ENCODE results near the gene GFM2.

Gene GFM2

DNA sequence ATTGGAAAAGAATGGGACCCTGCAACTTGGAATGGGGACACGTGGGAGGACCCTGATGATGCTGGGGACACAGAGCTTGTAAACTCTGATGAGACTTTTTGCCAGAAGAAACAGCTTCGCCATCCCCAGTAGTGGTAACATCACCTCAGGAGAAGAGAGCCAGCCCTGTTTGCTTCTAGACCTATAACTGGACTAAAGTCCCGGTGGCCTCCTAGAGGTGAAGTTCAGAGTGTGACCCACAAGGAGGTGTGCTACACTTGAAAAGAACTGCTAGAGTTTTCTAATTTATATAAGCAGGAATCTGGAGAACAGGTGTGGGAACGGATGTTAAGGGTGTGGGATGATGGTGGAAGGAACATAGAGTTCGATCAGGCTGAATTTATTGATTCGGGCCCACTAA is 19.9 kb upstream of the GFM2 start:
- H3K4ac ChIP-seq (ENCODE audit: low read length) = no peak overlapping the region
- no peak overlapping the region for H3K14ac ChIP-seq (ENCODE audit: low read length)
- no peaks in the 10 kb centered on the region for H3K27me3 ChIP-seq (ENCODE audit: control insufficient read depth in 3 of 3, insufficient read depth in 3 of 3, low read depth in 1 of 3, low read length in 3 of 3)
- no peak overlapping the region for H3K9ac ChIP-seq (ENCODE audit: low read depth, low read length, poor library complexity)
- H2BK120ac ChIP-seq (ENCODE audit: low read depth, low read length) = no peak overlapping the region
- no peak overlapping the region for H3K23ac ChIP-seq (ENCODE audit: low read depth, low read length, poor library complexity)
- H3K36me3 ChIP-seq (replicated peaks in 1 of 2; ENCODE audit: control insufficient read depth in 2 of 2, insufficient read depth in 2 of 2, low read length in 2 of 2) = peaks cover 12 to 45% of the 10 kb centered on the region in 2 donors
- no CpG with 5 or more reads among the region's 6 CpGs for WGBS, 2 donors (ENCODE audit: extremely low coverage in 2 of 2, insufficient read length in 2 of 2, insufficient replicate concordance in 1 of 2)
- H2AK5ac ChIP-seq (ENCODE audit: low read depth, low read length) = no peak overlapping the region
- no peak overlapping the region for H2BK12ac ChIP-seq (ENCODE audit: low read length)
- H3K27ac ChIP-seq (replicated peaks; ENCODE audit: low read length) = no peak overlapping the region
- H3K4me3 ChIP-seq (ENCODE audit: low read length in 2 of 2) = no peak overlapping the region
- H4K8ac ChIP-seq (ENCODE audit: low read depth, low read length) = no peak overlapping the region
- no peak overlapping the region for H2BK5ac ChIP-seq (ENCODE audit: low read length)
- H3K79me1 ChIP-seq (ENCODE audit: low read depth, low read length) = no peaks in the 10 kb centered on the region
- no peak for DNase-seq (ENCODE audit: low spot score)
- no peak overlapping the region for H3K4me2 ChIP-seq (ENCODE audit: insufficient read depth, low read length, poor library complexity, severe bottlenecking)
- no peak overlapping the region for H2BK15ac ChIP-seq (ENCODE audit: low read length)
- no peak overlapping the region for H2AFZ ChIP-seq (ENCODE audit: low read length)
- H4K91ac ChIP-seq (ENCODE audit: low read depth, low read length, poor library complexity) = no peak overlapping the region
- no peak overlapping the region for H3K18ac ChIP-seq (ENCODE audit: low read length)
- H3K9me3 ChIP-seq (replicated peaks in 1 of 2; ENCODE audit: control insufficient read depth in 2 of 2, insufficient read depth in 1 of 2, low read depth in 1 of 2, low read length in 2 of 2) = peaks cover 0 to 8% of the 10 kb centered on the region in 2 donors
- no peaks in the 10 kb centered on the region for H3K4me1 ChIP-seq (ENCODE audit: control insufficient read depth in 2 of 2, insufficient read depth in 1 of 2, low read depth in 1 of 2, low read length in 2 of 2)

DNA sequence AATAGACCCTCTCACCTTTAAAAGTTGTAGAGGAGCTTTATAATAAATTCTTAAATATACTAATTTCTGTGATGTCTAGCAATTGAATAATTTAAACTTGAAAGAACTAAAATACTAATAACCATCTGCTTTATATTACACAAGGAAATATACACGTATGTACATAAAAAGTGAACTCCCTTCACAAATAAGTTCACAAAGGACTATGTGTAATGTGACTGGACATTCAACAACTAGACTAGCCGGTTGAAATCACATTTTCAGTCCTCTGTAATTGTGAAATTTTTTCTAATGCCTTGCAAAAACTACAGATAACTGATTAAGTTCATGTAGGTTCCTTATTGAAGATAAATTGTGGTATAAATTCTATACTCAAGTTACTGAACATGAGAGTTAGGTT is 11.7 kb upstream of the GFM2 start:
- Histone ChIP-seq H2AK5ac (ENCODE audit: low read depth, low read length) (no peak overlapping the region), H3K4me1 (ENCODE audit: control insufficient read depth in 2 of 2, insufficient read depth in 1 of 2, low read depth in 1 of 2, low read length in 2 of 2) (no peaks in the 10 kb centered on the region), H3K18ac (ENCODE audit: low read length) (no peak overlapping the region), H3K36me3 (replicated peaks in 1 of 2; ENCODE audit: control insufficient read depth in 2 of 2, insufficient read depth in 2 of 2, low read length in 2 of 2) (peaks cover 7 to 99% of the 10 kb centered on the region in 2 donors), H3K27me3 (ENCODE audit: control insufficient read depth in 3 of 3, insufficient read depth in 3 of 3, low read depth in 1 of 3, low read length in 3 of 3) (no peaks in the 10 kb centered on the region), H3K4ac (ENCODE audit: low read length) (no peak overlapping the region), H4K91ac (ENCODE audit: low read depth, low read length, poor library complexity) (no peak overlapping the region), H3K27ac (replicated peaks; ENCODE audit: low read length) (no peak overlapping the region), H2BK120ac (ENCODE audit: low read depth, low read length) (no peak overlapping the region), H3K79me1 (ENCODE audit: low read depth, low read length) (no peaks in the 10 kb centered on the region), H3K14ac (ENCODE audit: low read length) (no peak overlapping the region), H2AFZ (ENCODE audit: low read length) (no peak overlapping the region), H3K9me3 (replicated peaks in 1 of 2; ENCODE audit: control insufficient read depth in 2 of 2, insufficient read depth in 1 of 2, low read depth in 1 of 2, low read length in 2 of 2) (no peaks in the 10 kb centered on the region), H2BK12ac (ENCODE audit: low read length) (no peak overlapping the region), H2BK15ac (ENCODE audit: low read length) (no peak overlapping the region), H3K23ac (ENCODE audit: low read depth, low read length, poor library complexity) (no peak overlapping the region), H3K4me2 (ENCODE audit: insufficient read depth, low read length, poor library complexity, severe bottlenecking) (no peak overlapping the region), H3K9ac (ENCODE audit: low read depth, low read length, poor library complexity) (no peak overlapping the region), H3K4me3 (ENCODE audit: low read length in 2 of 2) (no peak overlapping the region), H4K8ac (ENCODE audit: low read depth, low read length) (no peak overlapping the region), H2BK5ac (ENCODE audit: low read length) (no peak overlapping the region)
- no peak for DNase-seq (ENCODE audit: low spot score)
- no CpG with 5 or more reads among the region's 2 CpGs for WGBS, 2 donors (ENCODE audit: extremely low coverage in 2 of 2, insufficient read length in 2 of 2, insufficient replicate concordance in 1 of 2)

DNA sequence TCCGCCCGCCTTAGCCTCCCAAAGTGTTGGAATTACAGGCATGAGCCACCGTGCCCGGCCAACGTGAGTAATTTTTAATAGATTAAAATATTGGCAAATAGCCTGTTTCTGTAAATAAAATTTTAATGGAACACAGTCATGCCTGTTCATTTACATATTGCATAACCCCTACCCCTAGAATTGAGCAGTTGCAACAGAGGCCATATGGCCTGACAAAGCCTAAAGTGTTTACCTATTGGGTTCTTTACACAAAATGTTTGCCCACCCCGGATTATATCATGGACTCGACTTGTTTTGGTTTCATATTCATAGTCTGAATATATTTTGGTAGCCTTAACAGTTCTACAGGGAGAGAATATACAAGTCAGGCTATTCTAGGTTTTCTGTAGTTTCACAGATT is 5.4 kb upstream of the GFM2 start:
- no peak for DNase-seq (ENCODE audit: low spot score)
- no CpG with 5 or more reads among the region's 7 CpGs for WGBS, 2 donors (ENCODE audit: extremely low coverage in 2 of 2, insufficient read length in 2 of 2, insufficient replicate concordance in 1 of 2)
- no peak overlapping the region for H2BK15ac ChIP-seq (ENCODE audit: low read length)

DNA sequence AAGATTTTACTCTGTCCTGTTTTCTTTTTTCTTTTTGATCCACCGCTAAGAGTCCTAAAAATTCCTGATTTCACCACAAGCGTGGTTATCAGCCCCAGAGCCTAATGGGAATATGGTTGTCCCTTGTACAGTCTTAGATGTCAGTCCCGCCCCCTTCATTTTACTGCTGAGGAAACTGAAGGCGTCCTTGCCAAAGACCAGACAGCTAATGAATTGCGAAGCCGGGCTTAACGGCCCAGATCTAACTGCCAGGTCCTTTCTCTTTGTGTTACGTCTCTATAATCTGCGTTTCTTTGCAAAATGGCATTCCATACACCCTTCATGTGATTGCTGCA is 629 bp upstream of the GFM2 start:
- Histone ChIP-seq H3K23ac (ENCODE audit: low read depth, low read length, poor library complexity) (no peak overlapping the region), H2AK5ac (ENCODE audit: low read depth, low read length) (no peak overlapping the region), H3K27ac (replicated peaks; ENCODE audit: low read length) (peak overlapping the region; percentile 26), H3K4ac (ENCODE audit: low read length) (no peak overlapping the region), H3K79me1 (ENCODE audit: low read depth, low read length) (peaks cover 6% of the 10 kb centered on the region), H3K36me3 (replicated peaks in 1 of 2; ENCODE audit: control insufficient read depth in 2 of 2, insufficient read depth in 2 of 2, low read length in 2 of 2) (peaks cover 0 to 70% of the 10 kb centered on the region in 2 donors), H3K27me3 (ENCODE audit: control insufficient read depth in 3 of 3, insufficient read depth in 3 of 3, low read depth in 1 of 3, low read length in 3 of 3) (no peaks in the 10 kb centered on the region), H3K9me3 (replicated peaks in 1 of 2; ENCODE audit: control insufficient read depth in 2 of 2, insufficient read depth in 1 of 2, low read depth in 1 of 2, low read length in 2 of 2) (no peaks in the 10 kb centered on the region), H2AFZ (ENCODE audit: low read length) (peak overlapping the region; percentile 91), H3K4me3 (ENCODE audit: low read length in 2 of 2) (peak overlapping the region; percentile 82 to 96), H3K4me2 (ENCODE audit: insufficient read depth, low read length, poor library complexity, severe bottlenecking) (peak overlapping the region; percentile 59), H3K18ac (ENCODE audit: low read length) (no peak overlapping the region), H2BK120ac (ENCODE audit: low read depth, low read length) (no peak overlapping the region), H4K8ac (ENCODE audit: low read depth, low read length) (no peak overlapping the region), H3K9ac (ENCODE audit: low read depth, low read length, poor library complexity) (no peak overlapping the region), H3K4me1 (ENCODE audit: control insufficient read depth in 2 of 2, insufficient read depth in 1 of 2, low read depth in 1 of 2, low read length in 2 of 2) (peaks cover 8 to 14% of the 10 kb centered on the region in 2 donors), H2BK15ac (ENCODE audit: low read length) (no peak overlapping the region), H4K91ac (ENCODE audit: low read depth, low read length, poor library complexity) (no peak overlapping the region), H3K14ac (ENCODE audit: low read length) (no peak overlapping the region), H2BK12ac (ENCODE audit: low read length) (no peak overlapping the region), H2BK5ac (ENCODE audit: low read length) (no peak overlapping the region)
- DNase-seq (ENCODE audit: low spot score) = peak; percentile 17
- WGBS, 2 donors (ENCODE audit: extremely low coverage in 2 of 2, insufficient read length in 2 of 2, insufficient replicate concordance in 1 of 2) = no CpG with 5 or more reads among the region's 9 CpGs

More for the DNA sequence above, 5.4 kb upstream of the GFM2 start:
- no peak overlapping the region for H4K91ac ChIP-seq (ENCODE audit: low read depth, low read length, poor library complexity)
- no peak overlapping the region for H2BK5ac ChIP-seq (ENCODE audit: low read length)
- no peak overlapping the region for H3K4me2 ChIP-seq (ENCODE audit: insufficient read depth, low read length, poor library complexity, severe bottlenecking)
- H3K27ac ChIP-seq (replicated peaks; ENCODE audit: low read length) = no peak overlapping the region
- H3K4ac ChIP-seq (ENCODE audit: low read length) = no peak overlapping the region
- no peak overlapping the region for H2AK5ac ChIP-seq (ENCODE audit: low read depth, low read length)
- no peak overlapping the region for H3K23ac ChIP-seq (ENCODE audit: low read depth, low read length, poor library complexity)
- H3K79me1 ChIP-seq (ENCODE audit: low read depth, low read length) = no peaks in the 10 kb centered on the region
- H3K9ac ChIP-seq (ENCODE audit: low read depth, low read length, poor library complexity) = no peak overlapping the region
- H2BK12ac ChIP-seq (ENCODE audit: low read length) = no peak overlapping the region
- H3K27me3 ChIP-seq (ENCODE audit: control insufficient read depth in 3 of 3, insufficient read depth in 3 of 3, low read depth in 1 of 3, low read length in 3 of 3) = no peaks in the 10 kb centered on the region
- no peak overlapping the region for H3K4me3 ChIP-seq (ENCODE audit: low read length in 2 of 2)
- no peak overlapping the region for H4K8ac ChIP-seq (ENCODE audit: low read depth, low read length)
- H3K4me1 ChIP-seq (ENCODE audit: control insufficient read depth in 2 of 2, insufficient read depth in 1 of 2, low read depth in 1 of 2, low read length in 2 of 2) = peaks cover 4 to 6% of the 10 kb centered on the region in 2 donors
- H2AFZ ChIP-seq (ENCODE audit: low read length) = no peak overlapping the region
- no peak overlapping the region for H2BK120ac ChIP-seq (ENCODE audit: low read depth, low read length)
- no peak overlapping the region for H3K18ac ChIP-seq (ENCODE audit: low read length)
- H3K9me3 ChIP-seq (replicated peaks in 1 of 2; ENCODE audit: control insufficient read depth in 2 of 2, insufficient read depth in 1 of 2, low read depth in 1 of 2, low read length in 2 of 2) = no peaks in the 10 kb centered on the region
- H3K14ac ChIP-seq (ENCODE audit: low read length) = no peak overlapping the region
- peaks cover 6 to 90% of the 10 kb centered on the region in 2 donors for H3K36me3 ChIP-seq (replicated peaks in 1 of 2; ENCODE audit: control insufficient read depth in 2 of 2, insufficient read depth in 2 of 2, low read length in 2 of 2)
